Cardiac muscle cell (in vitro differentiated cells and primary cell): ENCODE measurements around the gene CELF2. TPM values are rescaled to one million over a fixed set of nuclear protein-coding genes. Genes with fewer than 3 reads are reported as not detected.

ENCODE experiments used
- DNase-seq, 2 donors: peaks; one replicate each; pipeline versions ENCODE4 v3.0.0 to v3.0.0-alpha.2; 2010 to 2017; ENCODE audit warnings: low read depth in 1 of 2, low spot score in 1 of 2
- H3K27ac ChIP-seq: fragments of 200-600 bp; sonication (generic); 2 replicates; pipeline ENCODE4 v1.5.1; 2016
- H3K27me3 ChIP-seq: fragments of 200-600 bp; sonication (generic); 2 replicates; pipeline ENCODE4 v1.6.0; 2016; ENCODE audit warnings: control low read depth
- H3K36me3 ChIP-seq: fragments of 200-600 bp; sonication (generic); 2 replicates; pipeline ENCODE4 v1.5.1; 2016; ENCODE audit warnings: control low read depth
- H3K4me1 ChIP-seq: fragments of 200-600 bp; sonication (generic); 2 replicates; pipeline ENCODE4 v1.8.1; 2017; ENCODE audit warnings: low read depth, mild to moderate bottlenecking, mixed run types
- H3K4me3 ChIP-seq: fragments of 200-600 bp; sonication (generic); 2 replicates; pipeline ENCODE4 v1.5.1; 2016; ENCODE audit warnings: mild to moderate bottlenecking
- H3K9me3 ChIP-seq: fragments of 200-600 bp; sonication (generic); 2 replicates; pipeline ENCODE4 v1.5.1; 2017; ENCODE audit warnings: low read depth, mild to moderate bottlenecking, control low read depth
- polyA plus RNA-seq: library from polyadenylated mRNA; unstranded; fragments of >200 nt; fragmentation: Nextera tagmentation; extraction: Ambion mirVana; gene quantifications from 2 replicates; pipeline ENCODE4 v1.2.1, GENCODE V29; 2016
- total RNA-seq: library from RNA; depleted of rRNA; stranded (reverse); fragments of >200 nt; gene quantifications from 2 replicates; pipeline ENCODE4 v1.2.3, GENCODE V29; 2016
- TF ChIP-seq, protein P1 (sequence below): IDR thresholded peaks from 2 replicates; pipeline ENCODE4 v1.5.1; 2012; ENCODE audit warnings: low read depth, mild to moderate bottlenecking, low read length

Gene CELF2
- total and polyA plus RNA-seq, 2 experiments from 2014 or later = 66.9 to 82.7 TPM

DNA sequence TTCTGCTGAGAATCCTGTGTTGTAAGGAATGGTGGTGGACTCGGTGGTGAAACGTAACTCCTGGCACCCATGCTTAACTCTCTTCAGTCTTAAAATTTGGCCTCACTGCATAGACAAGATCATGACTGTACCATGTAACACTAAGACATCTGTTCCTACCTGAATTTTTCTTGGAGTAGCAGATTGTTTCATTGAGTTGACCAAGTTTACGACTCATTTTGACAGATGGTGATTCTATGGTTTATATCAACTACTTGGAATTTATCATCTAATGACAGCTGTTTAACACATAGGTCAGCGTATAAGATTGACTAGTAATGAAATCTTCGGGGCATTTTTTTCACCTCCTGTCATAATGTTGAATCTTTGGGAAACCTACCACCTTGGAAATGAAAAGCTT lies 184.2 kb downstream of the CELF2 start:
- Histone ChIP-seq H3K4me3 (no peak overlapping the region), H3K4me1 (peaks cover 11% of the 10 kb centered on the region), H3K27me3 (no peaks in the 10 kb centered on the region), H3K9me3 (no peaks in the 10 kb centered on the region), H3K36me3 (no peaks in the 10 kb centered on the region), H3K27ac (no peak overlapping the region)
- no peak for DNase-seq
- TF ChIP-seq, protein P1, sequence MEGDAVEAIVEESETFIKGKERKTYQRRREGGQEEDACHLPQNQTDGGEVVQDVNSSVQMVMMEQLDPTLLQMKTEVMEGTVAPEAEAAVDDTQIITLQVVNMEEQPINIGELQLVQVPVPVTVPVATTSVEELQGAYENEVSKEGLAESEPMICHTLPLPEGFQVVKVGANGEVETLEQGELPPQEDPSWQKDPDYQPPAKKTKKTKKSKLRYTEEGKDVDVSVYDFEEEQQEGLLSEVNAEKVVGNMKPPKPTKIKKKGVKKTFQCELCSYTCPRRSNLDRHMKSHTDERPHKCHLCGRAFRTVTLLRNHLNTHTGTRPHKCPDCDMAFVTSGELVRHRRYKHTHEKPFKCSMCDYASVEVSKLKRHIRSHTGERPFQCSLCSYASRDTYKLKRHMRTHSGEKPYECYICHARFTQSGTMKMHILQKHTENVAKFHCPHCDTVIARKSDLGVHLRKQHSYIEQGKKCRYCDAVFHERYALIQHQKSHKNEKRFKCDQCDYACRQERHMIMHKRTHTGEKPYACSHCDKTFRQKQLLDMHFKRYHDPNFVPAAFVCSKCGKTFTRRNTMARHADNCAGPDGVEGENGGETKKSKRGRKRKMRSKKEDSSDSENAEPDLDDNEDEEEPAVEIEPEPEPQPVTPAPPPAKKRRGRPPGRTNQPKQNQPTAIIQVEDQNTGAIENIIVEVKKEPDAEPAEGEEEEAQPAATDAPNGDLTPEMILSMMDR = no peak

DNA sequence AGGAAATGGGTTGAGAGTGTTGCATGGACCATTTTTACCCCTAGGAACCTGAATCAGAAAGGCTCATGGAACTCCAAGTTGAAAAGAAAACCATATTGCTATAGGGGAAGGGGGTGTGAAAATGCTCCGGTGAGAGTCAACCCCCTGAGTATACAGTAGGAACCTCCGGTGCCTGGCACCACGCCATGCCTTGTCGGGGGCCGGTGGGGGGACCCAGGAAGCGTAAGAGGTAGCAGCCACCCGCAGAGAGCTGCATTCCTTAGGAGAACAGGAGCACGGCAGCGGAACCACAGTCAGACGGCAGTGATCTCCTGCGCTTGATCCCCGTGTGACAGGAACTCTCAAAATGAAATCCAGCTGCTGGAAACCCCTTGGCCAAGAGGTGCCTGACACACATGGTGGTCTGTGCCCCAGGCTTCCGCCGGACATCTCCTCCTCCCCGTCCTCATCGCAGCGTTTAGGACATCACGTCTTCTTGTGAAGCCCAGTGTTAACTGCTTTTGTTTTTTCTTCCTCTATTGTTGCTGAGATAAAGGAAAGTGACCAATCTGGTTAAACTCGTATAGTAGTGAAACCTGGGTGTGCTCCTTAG lies 186.8 kb downstream of the CELF2 start:
- Histone ChIP-seq H3K9me3 (no peaks in the 10 kb centered on the region), H3K27me3 (no peaks in the 10 kb centered on the region), H3K36me3 (no peaks in the 10 kb centered on the region), H3K4me1 (peaks cover 8% of the 10 kb centered on the region), H3K4me3 (no peak overlapping the region), H3K27ac (no peak overlapping the region)
- TF ChIP-seq, protein P1 = no peak
- no peak for DNase-seq

DNA sequence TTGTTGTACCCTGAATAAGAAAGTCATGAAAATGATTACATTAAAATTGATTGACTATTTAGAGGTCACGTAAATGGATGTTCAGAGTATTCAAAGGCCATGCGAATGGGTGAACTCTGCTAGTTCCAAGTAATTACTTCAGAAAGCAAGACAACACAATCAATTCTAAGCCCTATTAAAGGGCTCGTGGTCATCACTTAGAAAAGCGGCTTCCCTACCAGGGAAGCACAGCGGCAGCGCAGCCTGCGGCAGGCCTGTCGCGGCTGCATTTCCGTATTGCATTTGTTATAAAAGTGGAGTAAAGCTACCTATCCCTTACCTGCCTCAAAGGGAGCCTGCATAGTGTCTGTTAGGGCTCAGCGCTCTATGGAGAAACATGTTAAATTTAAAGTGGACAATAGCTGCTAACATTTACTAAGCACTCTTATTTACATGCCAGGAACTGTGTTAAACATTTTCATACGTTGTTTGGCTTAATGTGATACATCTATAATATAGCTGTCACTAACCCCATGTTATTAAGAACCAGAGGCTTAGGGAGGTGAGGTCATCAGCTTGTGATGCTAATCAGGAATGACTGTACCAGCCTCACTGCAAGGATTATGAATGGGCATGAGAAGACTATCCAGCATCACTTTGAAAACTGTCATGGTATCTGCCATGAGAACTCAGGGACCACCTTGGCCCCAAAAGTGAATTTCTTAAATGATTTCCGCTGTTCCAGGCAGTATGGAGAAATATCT lies 187.5 kb downstream of the CELF2 start:
- peaks cover 14% of the 10 kb centered on the region for H3K4me1 ChIP-seq
- no peak overlapping the region for H3K4me3 ChIP-seq
- H3K27ac ChIP-seq = no peak overlapping the region
- H3K27me3 ChIP-seq = no peaks in the 10 kb centered on the region
- TF ChIP-seq, protein P1 = no peak
- no peaks in the 10 kb centered on the region for H3K9me3 ChIP-seq
- no peaks in the 10 kb centered on the region for H3K36me3 ChIP-seq
- DNase-seq = no peak

DNA sequence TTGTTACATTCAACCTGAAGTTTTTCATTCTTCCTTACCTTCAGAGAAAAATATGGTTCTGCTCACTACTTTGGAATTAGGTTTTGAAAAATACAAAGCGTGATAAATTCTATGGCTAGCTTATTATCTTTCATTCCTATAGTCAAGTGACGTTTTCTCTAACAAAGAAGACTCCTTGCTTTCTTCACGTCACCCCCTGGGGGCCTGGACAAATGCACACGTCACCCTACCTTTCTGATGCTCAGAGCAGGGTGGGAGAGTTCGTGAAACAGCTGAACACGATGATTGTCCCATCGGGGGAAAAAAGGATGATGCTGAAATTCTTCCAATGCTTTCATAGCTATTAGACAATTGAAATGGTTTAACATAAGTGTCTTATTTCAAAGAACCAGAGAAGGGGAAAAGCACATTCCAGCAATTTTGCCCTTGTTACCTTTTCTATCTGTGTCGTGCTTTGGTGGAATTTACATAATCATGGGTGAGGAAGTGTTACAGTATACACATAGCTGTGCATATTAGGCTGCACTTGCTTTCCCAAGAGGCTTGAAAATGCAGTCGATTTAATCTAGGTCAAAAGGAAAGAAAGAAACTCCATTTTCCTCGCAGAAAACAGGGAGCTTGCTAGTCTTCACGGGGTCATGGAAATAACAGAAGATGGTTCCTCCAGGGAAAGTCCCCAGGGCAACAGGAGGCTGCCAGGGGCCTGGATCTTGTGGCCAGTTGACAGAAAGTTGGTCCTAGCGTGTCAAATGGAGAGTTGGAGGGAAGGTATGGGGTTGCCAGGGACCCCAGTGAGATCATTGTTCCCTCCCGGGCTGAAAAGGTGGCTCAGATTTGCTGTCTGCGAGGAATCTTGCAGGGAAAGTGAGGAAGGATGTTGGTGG lies 189.2 kb downstream of the CELF2 start:
- Histone ChIP-seq H3K9me3 (no peaks in the 10 kb centered on the region), H3K4me1 (peaks cover 22% of the 10 kb centered on the region), H3K4me3 (no peak overlapping the region), H3K36me3 (no peaks in the 10 kb centered on the region), H3K27ac (no peak overlapping the region), H3K27me3 (no peaks in the 10 kb centered on the region)
- no peak for DNase-seq
- TF ChIP-seq, protein P1 = no peak

DNA sequence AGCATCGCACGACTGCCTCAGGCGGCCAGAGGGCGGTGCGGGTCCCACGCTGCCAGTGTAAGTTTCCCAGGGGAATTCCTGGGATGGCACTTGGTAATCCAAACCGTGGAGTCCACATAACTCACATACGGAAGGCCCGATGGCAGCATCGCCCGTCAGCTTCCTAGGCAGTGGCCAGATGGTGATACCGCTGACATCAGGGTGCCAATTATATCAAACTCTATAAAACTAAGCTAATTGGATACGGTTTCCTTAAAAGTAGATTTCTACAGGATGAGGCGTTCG lies 189.8 kb downstream of the CELF2 start:
- TF ChIP-seq, protein P1 = no peak
- no peak for DNase-seq
- Histone ChIP-seq H3K4me1 (peaks cover 26% of the 10 kb centered on the region), H3K9me3 (no peaks in the 10 kb centered on the region), H3K27me3 (no peaks in the 10 kb centered on the region), H3K4me3 (no peak overlapping the region), H3K36me3 (no peaks in the 10 kb centered on the region), H3K27ac (no peak overlapping the region)
